Gastroesophageal sphincter (tissue), 3 donors: Measurements from ENCODE around the gene CD200R1.

ENCODE experiments used
- EP300 ChIP-seq: sonication (generic); formaldehyde crosslinking; IDR thresholded peaks from one replicate; pipeline ENCODE4 v1.6.1; 2017; ENCODE audit warnings: antibody characterized with exemption, mild to moderate bottlenecking
- POLR2A ChIP-seq, 2 donors: fragments of 450-650 bp; IDR thresholded peaks; one replicate each; pipeline ENCODE4 v1.6.1; 2017; ENCODE audit warnings: antibody characterized with exemption in 2 of 2, mild to moderate bottlenecking in 2 of 2, moderate library complexity in 1 of 2
- POLR2AphosphoS5 ChIP-seq: sonication (generic); formaldehyde crosslinking; IDR thresholded peaks from one replicate; pipeline ENCODE4 v1.6.1; 2017; ENCODE audit warnings: antibody characterized with exemption
- TF ChIP-seq, protein P1 (sequence below), 4 experiments: fragments of 200-600 bp in 2 of 4; fragments of 450-650 bp in 2 of 4; sonication (generic) in 1 of 4; IDR thresholded peaks; one replicate each; pipeline ENCODE4 v1.5.1; 2017 to 2019; ENCODE audit warnings: antibody characterized with exemption in 4 of 4, mild to moderate bottlenecking in 2 of 4, moderate library complexity in 2 of 4

DNA sequence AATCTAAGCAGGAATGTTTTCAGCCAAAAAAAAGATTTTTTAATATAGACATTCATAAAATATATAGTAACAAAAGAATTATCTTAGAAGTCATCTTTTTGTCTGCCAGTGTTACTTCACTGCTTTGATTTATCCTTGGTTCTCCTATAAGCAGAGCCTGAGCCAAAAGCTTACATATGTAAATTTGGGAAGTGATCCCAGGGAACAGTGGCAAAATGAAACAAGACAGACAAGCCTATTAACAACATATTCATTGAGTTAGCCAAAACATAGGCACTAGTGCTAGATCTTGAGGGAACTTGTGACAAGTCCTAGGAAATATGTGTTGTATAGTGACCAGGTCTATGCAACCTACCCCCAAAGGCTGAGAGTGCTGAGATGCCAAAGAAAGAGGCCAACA is 27.1 kb upstream of the CD200R1 start:
- TF ChIP-seq POLR2A (IDR thresholded peaks at IDR 0.05) (no peak), POLR2AphosphoS5 (no peak), EP300 (no peak)
- TF ChIP-seq, protein P1, sequence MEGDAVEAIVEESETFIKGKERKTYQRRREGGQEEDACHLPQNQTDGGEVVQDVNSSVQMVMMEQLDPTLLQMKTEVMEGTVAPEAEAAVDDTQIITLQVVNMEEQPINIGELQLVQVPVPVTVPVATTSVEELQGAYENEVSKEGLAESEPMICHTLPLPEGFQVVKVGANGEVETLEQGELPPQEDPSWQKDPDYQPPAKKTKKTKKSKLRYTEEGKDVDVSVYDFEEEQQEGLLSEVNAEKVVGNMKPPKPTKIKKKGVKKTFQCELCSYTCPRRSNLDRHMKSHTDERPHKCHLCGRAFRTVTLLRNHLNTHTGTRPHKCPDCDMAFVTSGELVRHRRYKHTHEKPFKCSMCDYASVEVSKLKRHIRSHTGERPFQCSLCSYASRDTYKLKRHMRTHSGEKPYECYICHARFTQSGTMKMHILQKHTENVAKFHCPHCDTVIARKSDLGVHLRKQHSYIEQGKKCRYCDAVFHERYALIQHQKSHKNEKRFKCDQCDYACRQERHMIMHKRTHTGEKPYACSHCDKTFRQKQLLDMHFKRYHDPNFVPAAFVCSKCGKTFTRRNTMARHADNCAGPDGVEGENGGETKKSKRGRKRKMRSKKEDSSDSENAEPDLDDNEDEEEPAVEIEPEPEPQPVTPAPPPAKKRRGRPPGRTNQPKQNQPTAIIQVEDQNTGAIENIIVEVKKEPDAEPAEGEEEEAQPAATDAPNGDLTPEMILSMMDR (IDR thresholded peaks at IDR 0.05): no peak
